Heart left ventricle (tissue), 16 donors: ENCODE data around the gene NCOA1. TPM values are rescaled to one million over a fixed set of nuclear protein-coding genes. Genes with fewer than 3 reads are reported as not detected.

Experiments
- ATAC-seq, 4 donors: fragments of 200-7000 bp; cut with Tn5 transposase; one replicate each; pipeline ENCODE4 v1.9.1; 2020 to 2022; ENCODE audit warnings: moderate library complexity in 4 of 4, mild to moderate bottlenecking in 3 of 4, moderate number of reproducible peaks in 1 of 4
- DNase-seq, 5 donors: peaks; one replicate each; pipeline ENCODE4 v3.0.0-alpha.2; 2020
- H3K27ac ChIP-seq, 12 donors: fragments of 200-600 bp; sonication (generic) in 4 of 12; one replicate each; pipeline versions ENCODE4 v1.5.0 to v1.8.0; 2016 to 2022; ENCODE audit warnings: mild to moderate bottlenecking in 2 of 12
- H3K27me3 ChIP-seq, 9 donors: fragments of 200-600 bp; sonication (generic) in 2 of 9; one replicate each; pipeline versions ENCODE4 v1.5.1 to v1.8.0; 2016 to 2022; ENCODE audit warnings: mild to moderate bottlenecking in 3 of 9
- H3K36me3 ChIP-seq, 9 donors: fragments of 200-600 bp; sonication (generic) in 2 of 9; one replicate each; pipeline versions ENCODE4 v1.5.0 to v1.8.0; 2018 to 2022; ENCODE audit warnings: mild to moderate bottlenecking in 2 of 9
- H3K4me1 ChIP-seq, 12 donors: fragments of 200-600 bp; sonication (generic) in 4 of 12; one replicate each; pipeline versions ENCODE4 v1.5.0 to v1.8.0; 2016 to 2022; ENCODE audit warnings: mild to moderate bottlenecking in 3 of 12
- H3K4me3 ChIP-seq, 12 donors: fragments of 200-600 bp; sonication (generic) in 4 of 12; one replicate each; pipeline versions ENCODE4 v1.5.0 to v1.8.0; 2017 to 2022; ENCODE audit warnings: mild to moderate bottlenecking in 9 of 12, moderate library complexity in 4 of 12
- H3K9me3 ChIP-seq, 12 donors: fragments of 200-600 bp; sonication (generic) in 4 of 12; one replicate each; pipeline versions ENCODE4 v1.5.0 to v1.8.0; 2016 to 2022; ENCODE audit warnings: mild to moderate bottlenecking in 1 of 12
- CTCF ChIP-seq, 12 donors: fragments of 200-600 bp; sonication (generic) in 4 of 12; IDR thresholded peaks; one replicate each; pipeline versions ENCODE4 v1.5.0 to v1.8.0; 2018 to 2022; ENCODE audit warnings: antibody characterized with exemption in 12 of 12, mild to moderate bottlenecking in 5 of 12
- POLR2A ChIP-seq, 2 donors: fragments of 450-650 bp; IDR thresholded peaks; one replicate each; pipeline ENCODE4 v1.6.1; 2017; ENCODE audit warnings: antibody characterized with exemption in 2 of 2, mild to moderate bottlenecking in 2 of 2, moderate library complexity in 2 of 2
- WGBS, 4 donors: extraction: QIAGEN DNeasy Blood & Tissue Kit in 2 of 4; methylation state at CpG; one replicate each; pipeline versions ENCODE4 v1.1.5 to v1.1.7; 2013 to 2018; 5-methylcytosine and 5-hydroxymethylcytosine counted together
- intact Hi-C, 10 donors: fragments of 100-400 bp; cut with DNase I; formaldehyde crosslinking; loops; one replicate each; pipeline versions ENCODE4 v1.11.1 to v1.14.2; 2022
- polyA plus RNA-seq, 2 donors: library from polyadenylated mRNA; stranded (reverse); fragments of 200-250 nt; gene quantifications; one replicate each; pipeline ENCODE4 v1.2.3, GENCODE V29; 2013
- total RNA-seq, 9 donors: library from RNA; depleted of rRNA in 2 of 9; stranded (reverse); fragments of >200 nt in 2 of 9; fragmentation: NEBNext Ultra II Directional in 3 of 9; extraction: Animal tissue kit (Norgen Biotek cat#: 25700) in 3 of 9; gene quantifications; one replicate each; pipeline versions ENCODE4 v1.1.0 to v1.2.4, GENCODE V29; 2016 to 2023
- donor health status: ischemic (EF 13 %, LVEDD 7.1; RV severe dilation, severe dysfunction).
- donor health status: healthy with polysubstance abuse.
- donor health status: DM: no; HTN: yes; CAD: no.
- donor health status: DM: no; HTN: no; CAD: no.
- donor health status: ischemic (EF 25% LVEDD 6.9; RV normal size, moderate dysfunction).
- donor health status: ischemic (EF 25% LVEDD 5.7; RV mildly dilated, moderate dysfunction).
- donor health status: healthy.
- donor health status: DM: yes; HTN: yes; CAD: no.
- donor health status: ischemic (EF 35%, LVEDD 5.7; RV mildly dilated, moderate dysfunction).
- donor health status: nonischemic (EF 11% LVEDD 7.7; RV severe dilation, severe dysfunction).
- donor health status: DM: yes; HTN: yes; CAD: no.
- donor health status: PGD.
- donor health status: ischemic (EF 29% LVEDD 5.4; RV normal size, mild dysfunction).
- donor health status: nonischemic (EF 23%, LVEDD 6.1; RV moderate dilation, normal function).

Gene NCOA1
- total and polyA plus RNA-seq, 11 donors: 8.5 to 42.3 (median 32.4) TPM

- Histone ChIP-seq H3K27ac (no peak overlapping the region), H3K4me1 (peaks cover 0 to 36% (median 4%) of the 10 kb centered on the region in 12 donors), H3K36me3 (no peaks in the 10 kb centered on the region), H3K27me3 (no peaks in the 10 kb centered on the region), H3K9me3 (no peaks in the 10 kb centered on the region), H3K4me3 (no peak overlapping the region)
- intact Hi-C loops: no loop called here
- WGBS, 4 donors: 54 to 60% (median 56%) methylated on average over 3 of the region's 3 CpGs
- peak in 2 of 4 donors; percentile 13 to 36 for ATAC-seq
- TF ChIP-seq POLR2A (IDR thresholded peaks at IDR 0.05) (no peak), CTCF (IDR thresholded peaks at IDR 0.05) (no peak)
- no peak for DNase-seq
Measured at GRCh38 chr2:24626131-24626530, 135.1 kb downstream of the NCOA1 start.

GRCh38 chr2:24628746-24629145, 137.7 kb downstream of the NCOA1 start:
- Histone ChIP-seq H3K27me3 (no peaks in the 10 kb centered on the region), H3K4me3 (no peak overlapping the region), H3K36me3 (no peaks in the 10 kb centered on the region), H3K27ac (no peak overlapping the region), H3K9me3 (no peaks in the 10 kb centered on the region), H3K4me1 (peaks cover 0 to 37% (median 7%) of the 10 kb centered on the region in 12 donors)
- TF ChIP-seq CTCF (IDR thresholded peaks at IDR 0.05): no peak
- TF ChIP-seq POLR2A (IDR thresholded peaks at IDR 0.05): no peak
- intact Hi-C loops: no loop called here
- DNase-seq: no peak
- no peak for ATAC-seq

- Histone ChIP-seq H3K36me3 (no peaks in the 10 kb centered on the region), H3K4me1 (peaks cover 0 to 19% (median 0%) of the 10 kb centered on the region in 12 donors), H3K27me3 (no peaks in the 10 kb centered on the region), H3K9me3 (peaks cover 0 to under 1% (median 0%) of the 10 kb centered on the region in 12 donors), H3K4me3 (no peak overlapping the region), H3K27ac (no peak overlapping the region)
- DNase-seq (no peak), ATAC-seq (no peak)
- TF ChIP-seq CTCF (IDR thresholded peaks at IDR 0.05) (no peak), POLR2A (IDR thresholded peaks at IDR 0.05) (no peak)
- intact Hi-C loops: no loop called here
- 73 to 93% (median 79%) methylated on average over 1 of the region's 1 CpG for WGBS, 4 donors
Measured at GRCh38 chr2:24632172-24632571, 141.1 kb downstream of the NCOA1 start.

- WGBS, 4 donors: 85 to 90% (median 87%) methylated on average over 2 of the region's 2 CpGs
- ATAC-seq: no peak
- TF ChIP-seq POLR2A (IDR thresholded peaks at IDR 0.05) (no peak), CTCF (IDR thresholded peaks at IDR 0.05) (no peak)
- Histone ChIP-seq H3K27ac (no peak overlapping the region), H3K4me1 (peaks cover 0 to 13% (median 0%) of the 10 kb centered on the region in 12 donors), H3K36me3 (no peaks in the 10 kb centered on the region), H3K27me3 (no peaks in the 10 kb centered on the region), H3K9me3 (peaks cover 0 to 9% (median 0%) of the 10 kb centered on the region in 12 donors), H3K4me3 (no peak overlapping the region)
- intact Hi-C loops: no loop called here
- no peak for DNase-seq
Measured at GRCh38 chr2:24635181-24635580, 144.1 kb downstream of the NCOA1 start.
